ENCODE data around the gene ZBTB17. TPM values are rescaled to one million over a fixed set of nuclear protein-coding genes. Genes with fewer than 3 reads are reported as not detected.

The ZBTB17 gene
- total and polyA plus RNA-seq, 10 of the 15 experiments (the other 5 are each of a cell fraction or from before 2014, with no cell fraction given) = 0.87 to 59.4 (median 38.7) TPM

DNA sequence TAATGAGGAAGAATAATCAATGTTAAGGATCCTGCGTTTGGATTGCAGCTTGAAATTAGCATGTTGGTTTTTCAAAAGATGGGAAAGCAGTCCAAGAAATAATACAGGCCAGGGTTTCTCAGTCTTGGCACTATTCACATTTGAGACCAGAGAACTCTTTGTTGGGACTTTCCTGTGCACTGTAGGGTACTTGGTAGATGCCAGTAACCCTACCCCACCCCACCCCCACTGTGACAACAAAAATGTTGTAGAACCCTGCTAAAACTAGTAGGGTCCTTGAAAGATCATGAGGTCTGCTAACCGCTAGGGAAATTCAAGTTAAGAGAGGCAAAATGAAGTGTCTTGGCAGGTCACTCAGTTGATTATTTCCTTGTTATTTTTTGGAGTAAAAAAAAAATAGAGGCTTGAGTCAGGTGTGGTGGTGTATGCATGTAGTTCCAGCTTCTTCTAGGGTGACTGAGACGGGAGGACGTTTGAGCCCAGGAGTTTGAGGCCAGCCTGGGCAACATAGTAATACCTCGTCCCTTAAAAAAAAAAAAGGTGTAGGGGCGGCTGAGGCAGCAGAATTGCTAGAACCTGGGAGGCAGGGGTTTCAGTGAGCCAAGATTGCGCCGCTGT, 75.1 kb downstream of the ZBTB17 start (continued):
- TF ChIP-seq, protein P1, sequence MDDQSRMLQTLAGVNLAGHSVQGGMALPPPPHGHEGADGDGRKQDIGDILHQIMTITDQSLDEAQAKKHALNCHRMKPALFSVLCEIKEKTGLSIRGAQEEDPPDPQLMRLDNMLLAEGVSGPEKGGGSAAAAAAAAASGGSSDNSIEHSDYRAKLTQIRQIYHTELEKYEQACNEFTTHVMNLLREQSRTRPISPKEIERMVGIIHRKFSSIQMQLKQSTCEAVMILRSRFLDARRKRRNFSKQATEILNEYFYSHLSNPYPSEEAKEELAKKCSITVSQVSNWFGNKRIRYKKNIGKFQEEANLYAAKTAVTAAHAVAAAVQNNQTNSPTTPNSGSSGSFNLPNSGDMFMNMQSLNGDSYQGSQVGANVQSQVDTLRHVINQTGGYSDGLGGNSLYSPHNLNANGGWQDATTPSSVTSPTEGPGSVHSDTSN (IDR thresholded peaks at IDR 0.05; ENCODE audit: insufficient replicate concordance, low read depth, low read length) = no peak
- no peak for TF ChIP-seq MTA3 (IDR thresholded peaks at IDR 0.05; ENCODE audit: borderline replicate concordance, low read length)

DNA sequence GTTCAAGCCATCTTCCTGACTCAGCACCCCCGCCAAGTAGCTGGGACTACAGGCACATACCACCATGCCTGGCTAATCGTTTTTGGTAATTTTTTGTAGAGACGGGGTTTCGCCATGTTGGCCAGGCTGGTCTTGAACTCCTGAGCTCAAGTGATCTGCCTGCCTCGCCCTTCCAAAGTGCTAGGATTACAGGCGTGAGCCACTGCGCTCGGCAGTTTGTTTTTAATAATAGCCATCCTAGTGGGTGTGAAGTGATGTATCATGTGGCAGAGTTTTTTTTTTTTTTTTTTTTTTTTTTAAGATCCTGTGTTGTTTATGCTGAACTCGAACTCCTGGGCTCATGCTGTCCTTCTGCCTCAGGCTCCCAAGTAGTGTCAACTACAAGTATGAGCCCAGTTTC, 76.6 kb downstream of the ZBTB17 start:
- BruUV-seq (replicated peaks) = no TSS peak
- no peak overlapping the region for H3K27ac ChIP-seq (ENCODE audit: control insufficient read depth, insufficient read depth)
- 94% methylated on average over 9 of the region's 9 CpGs for WGBS (ENCODE audit: insufficient coverage, insufficient replicate concordance, low lambda C conversion rate, missing lambda C conversion rate)
- SMC1A ChIA-PET (ENCODE audit: uncharacterized antibody, unreplicated experiment) = interaction anchor here (0.6 kb wide), 1 partner anchor 84 kb away, joined by 3 read pairs; no protein-coding TSS in a partner anchor
- CTCF ChIA-PET = no interaction called here
- DNase-seq (ENCODE audit: low read depth, low spot score) = no peak
- H3K4me3 ChIP-seq = no peak overlapping the region
- POLR2A ChIA-PET = no interaction called here
- H3K9me3 ChIP-seq (replicated peaks; ENCODE audit: control insufficient read depth, insufficient read depth, low read length) = no peaks in the 10 kb centered on the region
- intact Hi-C loops (cut with micrococcal nuclease; ENCODE audit: unreplicated experiment) (no loop called here), in situ Hi-C loops (cut with MboI) (no loop called here)
- no peak overlapping the region for H3K9ac ChIP-seq (ENCODE audit: control insufficient read depth, insufficient read depth, low read length)
- no peak for FAIRE-seq
- peaks cover 0 to 5% of the 10 kb centered on the region in 2 experiments; a peak in 2 of 4 replicates for H3K36me3 ChIP-seq (ENCODE audit: control insufficient read depth in 2 of 2, insufficient read depth in 2 of 2, low read length in 1 of 2)
- RAD21 ChIA-PET (ENCODE audit: unreplicated experiment) = no interaction called here
- H3K79me2 ChIP-seq (ENCODE audit: control insufficient read depth, insufficient read depth, low read length) = peaks cover 73% of the 10 kb centered on the region
- H4K20me1 ChIP-seq (ENCODE audit: control insufficient read depth, insufficient read depth) = no peaks in the 10 kb centered on the region
- no peak overlapping the region for H2AFZ ChIP-seq (ENCODE audit: control insufficient read depth, low read depth, low read length)
- no peaks in the 10 kb centered on the region for H3K27me3 ChIP-seq (replicated peaks in 1 of 2; ENCODE audit: control insufficient read depth in 2 of 2, insufficient read depth in 2 of 2, low read length in 1 of 2)
- no peak overlapping the region for H3K4me2 ChIP-seq (ENCODE audit: control insufficient read depth, insufficient read depth)
- ATAC-seq = no peak
- no peaks in the 10 kb centered on the region; the same call in 1 of the 2 replicates for H3K4me1 ChIP-seq (ENCODE audit: control insufficient read depth, insufficient read depth, low read length)
- TF ChIP-seq ZNF207 (IDR thresholded peaks at IDR 0.05; ENCODE audit: borderline replicate concordance) = no peak
- no peak for TF ChIP-seq CBX5 (IDR thresholded peaks at IDR 0.05; ENCODE audit: low read depth)
- no peak for TF ChIP-seq PML (IDR thresholded peaks at IDR 0.05; ENCODE audit: low read length)
- no peak for TF ChIP-seq JUNB (IDR thresholded peaks at IDR 0.05)
- TF ChIP-seq, protein P1 (IDR thresholded peaks at IDR 0.05; ENCODE audit: insufficient replicate concordance, low read depth, low read length) = no peak
- no peak for TF ChIP-seq CEBPB (IDR thresholded peaks at IDR 0.05; ENCODE audit: borderline replicate concordance in 1 of 2, low read depth in 2 of 2, low read length in 2 of 2)
- TF ChIP-seq, protein P2, sequence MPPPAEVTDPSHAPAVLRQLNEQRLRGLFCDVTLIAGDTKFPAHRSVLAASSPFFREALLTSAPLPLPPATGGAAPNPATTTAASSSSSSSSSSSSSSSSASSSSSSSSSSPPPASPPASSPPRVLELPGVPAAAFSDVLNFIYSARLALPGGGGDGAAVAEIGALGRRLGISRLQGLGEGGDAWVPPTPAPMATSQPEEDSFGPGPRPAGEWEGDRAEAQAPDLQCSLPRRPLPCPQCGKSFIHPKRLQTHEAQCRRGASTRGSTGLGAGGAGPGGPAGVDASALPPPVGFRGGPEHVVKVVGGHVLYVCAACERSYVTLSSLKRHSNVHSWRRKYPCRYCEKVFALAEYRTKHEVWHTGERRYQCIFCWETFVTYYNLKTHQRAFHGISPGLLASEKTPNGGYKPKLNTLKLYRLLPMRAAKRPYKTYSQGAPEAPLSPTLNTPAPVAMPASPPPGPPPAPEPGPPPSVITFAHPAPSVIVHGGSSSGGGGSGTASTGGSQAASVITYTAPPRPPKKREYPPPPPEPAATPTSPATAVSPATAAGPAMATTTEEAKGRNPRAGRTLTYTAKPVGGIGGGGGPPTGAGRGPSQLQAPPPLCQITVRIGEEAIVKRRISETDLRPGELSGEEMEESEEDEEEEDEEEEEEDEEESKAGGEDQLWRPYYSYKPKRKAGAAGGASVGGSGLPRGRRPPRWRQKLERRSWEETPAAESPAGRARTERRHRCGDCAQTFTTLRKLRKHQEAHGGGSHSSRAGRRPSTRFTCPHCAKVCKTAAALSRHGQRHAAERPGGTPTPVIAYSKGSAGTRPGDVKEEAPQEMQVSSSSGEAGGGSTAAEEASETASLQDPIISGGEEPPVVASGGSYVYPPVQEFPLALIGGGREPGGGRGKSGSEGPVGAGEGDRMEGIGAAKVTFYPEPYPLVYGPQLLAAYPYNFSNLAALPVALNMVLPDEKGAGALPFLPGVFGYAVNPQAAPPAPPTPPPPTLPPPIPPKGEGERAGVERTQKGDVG (CRISPR knock-in tag; IDR thresholded peaks at IDR 0.05) = no peak
- TF ChIP-seq, protein P3, sequence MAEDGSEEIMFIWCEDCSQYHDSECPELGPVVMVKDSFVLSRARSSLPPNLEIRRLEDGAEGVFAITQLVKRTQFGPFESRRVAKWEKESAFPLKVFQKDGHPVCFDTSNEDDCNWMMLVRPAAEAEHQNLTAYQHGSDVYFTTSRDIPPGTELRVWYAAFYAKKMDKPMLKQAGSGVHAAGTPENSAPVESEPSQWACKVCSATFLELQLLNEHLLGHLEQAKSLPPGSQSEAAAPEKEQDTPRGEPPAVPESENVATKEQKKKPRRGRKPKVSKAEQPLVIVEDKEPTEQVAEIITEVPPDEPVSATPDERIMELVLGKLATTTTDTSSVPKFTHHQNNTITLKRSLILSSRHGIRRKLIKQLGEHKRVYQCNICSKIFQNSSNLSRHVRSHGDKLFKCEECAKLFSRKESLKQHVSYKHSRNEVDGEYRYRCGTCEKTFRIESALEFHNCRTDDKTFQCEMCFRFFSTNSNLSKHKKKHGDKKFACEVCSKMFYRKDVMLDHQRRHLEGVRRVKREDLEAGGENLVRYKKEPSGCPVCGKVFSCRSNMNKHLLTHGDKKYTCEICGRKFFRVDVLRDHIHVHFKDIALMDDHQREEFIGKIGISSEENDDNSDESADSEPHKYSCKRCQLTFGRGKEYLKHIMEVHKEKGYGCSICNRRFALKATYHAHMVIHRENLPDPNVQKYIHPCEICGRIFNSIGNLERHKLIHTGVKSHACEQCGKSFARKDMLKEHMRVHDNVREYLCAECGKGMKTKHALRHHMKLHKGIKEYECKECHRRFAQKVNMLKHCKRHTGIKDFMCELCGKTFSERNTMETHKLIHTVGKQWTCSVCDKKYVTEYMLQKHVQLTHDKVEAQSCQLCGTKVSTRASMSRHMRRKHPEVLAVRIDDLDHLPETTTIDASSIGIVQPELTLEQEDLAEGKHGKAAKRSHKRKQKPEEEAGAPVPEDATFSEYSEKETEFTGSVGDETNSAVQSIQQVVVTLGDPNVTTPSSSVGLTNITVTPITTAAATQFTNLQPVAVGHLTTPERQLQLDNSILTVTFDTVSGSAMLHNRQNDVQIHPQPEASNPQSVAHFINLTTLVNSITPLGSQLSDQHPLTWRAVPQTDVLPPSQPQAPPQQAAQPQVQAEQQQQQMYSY (CRISPR knock-in tag; IDR thresholded peaks at IDR 0.05) = no peak
- TF ChIP-seq HCFC1 (IDR thresholded peaks at IDR 0.05; ENCODE audit: low read length) = no peak
- TF ChIP-seq SIX5 (IDR thresholded peaks at IDR 0.05; ENCODE audit: low read depth, low read length, severe bottlenecking) = no peak
- no peak for TF ChIP-seq ZNF622 (IDR thresholded peaks at IDR 0.05)
